Anterior cingulate cortex (tissue), 58 donors: Measurements from ENCODE around the gene GATAD1.
"Not testable (repeated sequence)": the region's sequence is repeated elsewhere in the genome, so short reads cannot be mapped to it uniquely, and the experiment has no call there.

ENCODE experiments used
- DNase-seq, 58 donors: peaks; one replicate each; lab custom pipeline; 2025; lab: John Stamatoyannopoulos, UW

GATAD1 gene

DNA sequence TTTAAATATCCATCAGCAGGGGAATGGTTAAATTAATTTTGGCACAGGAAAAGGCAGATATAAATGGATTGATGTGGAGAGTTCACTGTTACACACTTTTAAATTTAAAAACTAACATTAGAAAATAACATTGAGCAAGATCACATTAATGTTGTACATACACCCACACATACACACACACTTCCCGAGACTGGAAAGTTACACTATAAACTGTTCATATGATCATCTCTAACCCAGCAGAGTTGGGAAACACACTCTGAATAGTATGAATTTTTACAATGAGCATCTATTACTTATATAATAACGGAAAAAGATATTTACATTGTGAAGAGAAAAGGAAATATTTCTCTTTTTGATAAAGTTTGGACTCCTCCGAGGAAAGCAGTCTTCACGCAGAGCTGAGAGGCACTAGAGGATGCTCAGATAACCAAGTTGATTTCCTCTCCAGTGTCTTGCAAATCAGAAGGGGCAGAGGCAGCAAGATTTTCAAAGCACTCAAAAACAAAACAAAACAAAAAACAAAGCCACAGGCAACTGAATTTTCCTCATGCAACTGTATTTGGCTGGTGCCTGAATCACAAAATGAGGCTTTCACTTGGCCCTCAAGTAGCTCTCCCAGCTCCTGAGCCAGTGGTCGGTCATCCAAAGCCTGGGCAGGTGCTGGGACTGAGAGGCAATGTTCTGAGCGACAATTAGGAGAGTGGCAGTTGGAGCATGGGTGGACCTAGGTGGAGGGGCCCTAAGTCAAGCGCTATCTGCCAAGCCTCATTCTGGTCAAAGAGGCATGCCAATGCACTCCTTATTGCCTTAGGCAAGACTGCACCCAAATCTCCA lies 10.5 kb upstream of the GATAD1 start:
- no peak for DNase-seq

- no peak for DNase-seq
Observed at GRCh38 chr7:92437956-92438491, 9.3 kb upstream of the GATAD1 start.

DNA sequence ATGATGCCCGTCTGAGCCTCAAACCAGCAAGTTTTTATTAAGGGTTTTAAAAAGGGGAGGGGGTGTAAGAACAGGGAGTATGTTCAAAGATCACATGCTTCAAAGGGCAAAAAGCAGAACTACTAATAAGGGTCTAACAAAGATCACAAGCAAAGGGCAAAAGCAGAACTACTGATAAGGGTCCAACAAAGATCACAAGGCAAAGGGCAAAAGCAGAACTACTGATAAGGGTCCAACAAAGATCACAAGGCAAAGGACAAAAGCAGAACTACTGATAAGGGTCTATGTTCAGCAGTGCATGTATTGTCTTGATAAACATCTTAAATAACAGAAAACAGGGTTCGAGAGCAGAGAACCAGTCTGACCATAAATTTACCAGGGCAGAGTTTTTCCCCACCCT lies 4.6 kb upstream of the GATAD1 start:
- not testable (repeated sequence) for DNase-seq

GRCh38 chr7:92446869-92447344 lies 375 bp upstream of the GATAD1 start:
- DNase-seq: peak in 2 of 58 donors; percentile 34 to 37

DNA sequence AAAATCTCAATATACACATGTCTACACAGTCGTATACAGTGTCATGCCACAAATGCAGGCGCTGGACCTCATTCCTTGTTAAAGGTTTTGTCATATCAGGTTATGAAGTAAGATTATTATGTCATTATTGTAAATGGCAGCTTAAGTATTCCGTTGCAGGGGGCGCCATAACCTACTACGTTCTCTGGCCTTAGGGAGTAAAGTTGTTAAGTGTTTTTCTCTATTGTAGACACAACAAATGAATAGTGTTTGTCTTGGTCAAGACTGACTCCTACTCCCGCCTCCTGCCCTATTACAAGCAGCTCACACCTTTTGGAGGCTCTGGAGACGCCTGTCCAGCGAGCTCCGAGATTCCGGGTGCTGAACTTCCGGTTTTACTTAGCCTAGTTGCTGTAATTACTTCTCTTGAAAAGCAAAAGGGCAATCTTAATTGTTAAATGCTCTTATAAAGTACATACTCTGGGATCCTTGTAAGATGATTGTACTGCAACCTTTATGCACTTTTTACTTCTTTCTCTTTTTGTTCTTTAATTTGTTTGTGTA lies 994 bp downstream of the GATAD1 start:
- peak in 28 of 58 donors; percentile 2 to 47 (median 26) for DNase-seq

GRCh38 chr7:92451645-92452044 lies 4.4 kb downstream of the GATAD1 start:
- no peak for DNase-seq

- no peak for DNase-seq
Observed at GRCh38 chr7:92456236-92456635, 9.0 kb downstream of the GATAD1 start.

GRCh38 chr7:92460109-92460508 lies 12.8 kb downstream of the GATAD1 start:
- DNase-seq: no peak

- no peak for DNase-seq
Observed at GRCh38 chr7:92460510-92460909, 13.2 kb downstream of the GATAD1 start.

GRCh38 chr7:92461027-92462003 lies 14.0 kb downstream of the GATAD1 start:
- DNase-seq: peak in 8 of 58 donors; percentile 1 to 30 (median 9)

GRCh38 chr7:92462560-92462959 lies 15.3 kb downstream of the GATAD1 start:
- no peak for DNase-seq

DNA sequence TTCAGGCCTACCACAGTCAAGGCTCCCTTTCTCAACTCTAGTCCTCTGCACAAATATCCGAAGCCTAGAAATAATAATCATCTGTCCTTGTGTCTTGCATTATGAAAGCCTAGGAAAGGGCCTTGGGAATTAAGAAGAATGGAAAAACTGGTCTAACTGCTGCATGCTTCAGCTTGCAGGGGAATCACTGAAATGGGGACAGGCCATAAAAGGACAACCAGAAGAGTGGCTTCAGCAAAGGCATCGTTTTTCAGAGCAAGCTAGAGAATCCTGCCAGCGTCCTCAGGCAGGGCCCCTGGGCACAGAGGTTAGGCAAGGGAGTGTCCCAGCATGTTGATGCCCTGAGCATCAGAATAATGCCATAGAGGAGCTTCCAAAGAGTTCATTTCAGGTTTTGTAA lies 17.2 kb downstream of the GATAD1 start:
- DNase-seq: no peak

DNA sequence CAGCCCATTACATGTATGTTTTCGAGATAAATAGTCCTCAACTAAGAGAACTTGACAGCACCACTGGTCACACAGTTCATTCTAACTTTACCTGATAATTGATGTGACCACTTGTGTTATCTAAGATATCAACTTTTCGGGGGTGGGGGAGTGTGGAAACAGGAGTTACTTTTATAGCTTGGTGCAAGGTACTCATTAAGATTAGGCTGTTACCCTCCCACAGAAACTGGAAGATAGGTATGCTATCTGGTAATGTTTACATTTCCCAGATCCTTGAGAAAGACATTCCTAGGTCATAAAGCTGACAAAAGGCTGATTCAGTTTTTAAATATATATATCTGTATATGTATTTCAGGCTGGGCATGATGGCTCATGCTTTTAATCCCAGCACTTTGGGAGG lies 19.4 kb downstream of the GATAD1 start:
- DNase-seq: no peak

- DNase-seq: not testable (repeated sequence)
Observed at GRCh38 chr7:92468589-92468988, 21.3 kb downstream of the GATAD1 start.

DNA sequence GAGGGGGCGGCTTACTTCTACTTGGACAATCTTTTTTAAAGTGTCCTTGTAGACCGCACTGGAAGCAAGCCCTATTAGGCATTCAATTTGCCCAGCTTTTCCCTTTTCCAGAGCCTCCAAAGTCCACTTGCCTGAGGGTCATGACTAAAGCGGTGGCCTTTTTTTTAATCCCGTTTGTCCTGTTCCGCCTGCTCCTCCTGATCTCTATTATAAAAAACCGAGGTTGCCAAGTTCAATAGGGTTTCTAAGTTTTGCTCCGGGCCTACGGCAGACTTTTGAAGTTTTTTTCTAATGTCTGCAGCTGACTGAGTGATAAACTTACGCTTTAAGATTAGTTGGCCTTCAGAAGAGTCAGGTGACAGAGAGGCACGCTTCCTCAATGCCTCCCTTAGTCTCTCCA lies 26.7 kb downstream of the GATAD1 start:
- not testable (repeated sequence) for DNase-seq

GRCh38 chr7:92475261-92475770 lies 28.0 kb downstream of the GATAD1 start:
- DNase-seq: not testable (repeated sequence)

GRCh38 chr7:92475851-92476590 lies 28.7 kb downstream of the GATAD1 start:
- not testable (repeated sequence) for DNase-seq

DNA sequence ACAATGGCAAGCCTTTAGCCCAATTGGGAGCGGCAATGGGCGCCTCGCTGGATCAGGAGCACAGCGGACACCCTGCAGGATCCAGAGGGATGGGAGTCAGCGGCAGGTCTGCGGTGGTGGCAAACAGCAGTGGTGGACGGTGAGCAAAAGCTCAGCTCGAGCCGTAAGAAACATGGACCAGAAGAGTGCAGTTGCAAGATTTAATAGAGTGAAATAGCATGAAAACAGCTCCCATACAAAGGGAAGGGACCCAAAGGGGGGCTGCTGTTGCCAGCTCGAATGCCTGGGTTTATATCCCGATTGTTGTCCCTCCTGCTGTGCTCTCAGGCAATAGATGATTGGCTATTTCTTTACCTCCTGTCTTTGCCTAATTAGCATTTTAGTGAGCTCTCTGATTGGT lies 30.4 kb downstream of the GATAD1 start, which contains the start of gene ERVW-1:
ERVW-1 (minus strand) TSS at position 266 of the 400 bp plus-strand sequence. CDS start 7,565 bp downstream, outside the sequence.
- not testable (repeated sequence) for DNase-seq

DNA sequence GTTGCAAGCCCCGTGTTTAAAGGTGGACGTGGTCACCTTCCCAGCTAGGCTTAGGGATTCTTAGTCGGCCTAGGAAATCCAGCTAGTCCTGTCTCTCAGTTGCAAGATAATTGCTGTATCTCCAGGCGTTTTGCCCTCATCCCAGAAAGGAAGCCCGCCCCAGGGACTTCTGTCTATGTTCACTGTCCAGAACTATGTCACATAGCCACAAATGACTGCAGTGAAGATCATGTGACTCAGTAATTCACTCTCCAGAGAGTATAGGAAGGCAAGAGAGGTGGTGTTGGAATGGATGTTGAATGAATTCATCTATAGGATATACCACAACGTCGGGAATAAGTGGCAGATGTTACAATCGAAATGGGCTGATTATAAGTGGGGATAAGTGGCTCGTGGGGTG lies 30.8 kb downstream of the GATAD1 start:
- DNase-seq: no peak
